Left renal cortex interstitium (tissue), 4 donors: ENCODE results near the gene MGAT5. TPM values are rescaled to one million over a fixed set of nuclear protein-coding genes. Genes with fewer than 3 reads are reported as not detected.

ENCODE experiments used
- DNase-seq, 4 donors: peaks; one replicate each; pipeline ENCODE4 v3.0.0-alpha.2; 2013; ENCODE audit warnings: low read depth in 4 of 4, low spot score in 2 of 4, missing footprints in 1 of 4
- polyA plus RNA-seq, 4 donors: library from polyadenylated mRNA; unstranded; fragments of 120-200 nt; gene quantifications; one replicate each; pipeline ENCODE4 v1.2.1, GENCODE V29; 2013; ENCODE audit not compliant: insufficient read length in 4 of 4

The MGAT5 gene
- polyA plus RNA-seq, 4 donors, result 42.8 to 48.9 (median 45.8) TPM

GRCh38 chr2:134253117-134253704, 661 bp upstream of the MGAT5 start:
- no peak for DNase-seq

DNA sequence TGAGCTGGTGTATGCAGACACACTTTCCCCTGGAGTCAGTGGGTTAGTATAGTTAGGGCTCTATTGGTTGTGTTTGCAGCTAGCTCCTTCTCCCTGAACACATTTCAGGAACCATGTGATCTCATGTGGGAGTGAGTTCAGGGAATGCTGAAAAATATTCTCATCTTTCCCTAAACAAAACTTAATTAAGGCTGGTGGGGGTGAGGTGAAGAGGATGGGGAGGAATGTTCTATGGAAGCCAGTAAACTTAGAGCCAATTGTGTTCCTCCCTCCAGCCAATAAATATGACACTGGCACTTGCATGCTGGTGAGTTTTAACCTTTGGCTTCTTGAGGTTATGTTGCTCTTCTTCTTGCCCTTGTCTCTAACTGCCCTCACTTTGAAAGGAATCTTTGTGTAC, 952 bp downstream of the MGAT5 start:
- DNase-seq, result no peak

GRCh38 chr2:134256956-134257355, 3.1 kb downstream of the MGAT5 start:
- no peak for DNase-seq

DNA sequence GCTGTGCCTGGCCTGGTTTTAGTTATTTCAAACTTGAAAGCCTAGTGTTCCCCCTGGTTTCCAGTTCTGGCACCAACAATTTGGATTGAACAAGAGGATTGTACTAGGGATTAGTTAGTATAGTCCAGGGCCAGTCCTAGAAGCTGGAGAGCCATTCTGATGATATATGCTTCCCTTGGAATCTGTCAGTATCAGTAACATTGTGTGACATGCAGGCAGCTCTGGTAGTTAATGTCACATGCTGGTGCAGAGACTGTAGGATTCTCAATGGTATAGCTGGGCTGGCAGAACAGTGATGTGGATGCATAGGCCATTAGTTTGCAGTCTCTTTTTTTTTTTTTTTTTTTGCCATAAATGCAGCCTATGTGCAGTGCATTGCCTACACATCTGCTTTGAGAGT, 3.6 kb downstream of the MGAT5 start:
- DNase-seq, result no peak

DNA sequence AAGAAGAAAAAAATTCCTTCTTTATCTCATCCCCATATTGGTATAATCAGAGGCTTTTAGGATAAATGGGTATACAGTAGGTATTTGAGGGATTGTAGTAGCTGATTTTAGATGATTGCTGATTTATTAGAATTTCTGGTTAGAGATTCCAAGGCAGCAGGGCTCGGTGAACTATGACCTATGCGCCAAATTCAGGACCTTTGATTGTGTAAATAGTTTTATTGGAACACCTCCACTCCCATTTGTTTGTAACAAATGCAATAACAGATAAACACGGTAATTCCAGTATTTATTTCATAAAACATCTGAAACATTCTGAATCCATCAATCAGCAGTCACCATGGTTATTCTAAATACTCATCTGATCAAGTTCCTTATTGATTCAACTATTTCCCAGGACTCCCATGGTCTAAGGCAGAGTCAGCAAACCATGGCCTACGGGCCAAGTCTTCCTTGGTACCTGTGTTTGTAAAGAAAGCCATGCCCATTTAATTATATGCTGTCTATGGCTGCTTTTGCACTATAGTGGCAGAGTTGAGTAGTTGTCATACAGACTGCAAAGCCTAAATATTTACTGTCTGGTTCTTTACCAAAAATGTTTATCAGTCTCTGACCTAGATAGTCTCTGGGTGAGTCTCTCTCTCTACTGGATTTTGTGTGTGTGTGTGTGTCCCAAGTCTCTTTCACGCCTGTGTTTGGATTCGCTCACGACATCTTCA, 4.3 kb downstream of the MGAT5 start:
- DNase-seq, result no peak

DNA sequence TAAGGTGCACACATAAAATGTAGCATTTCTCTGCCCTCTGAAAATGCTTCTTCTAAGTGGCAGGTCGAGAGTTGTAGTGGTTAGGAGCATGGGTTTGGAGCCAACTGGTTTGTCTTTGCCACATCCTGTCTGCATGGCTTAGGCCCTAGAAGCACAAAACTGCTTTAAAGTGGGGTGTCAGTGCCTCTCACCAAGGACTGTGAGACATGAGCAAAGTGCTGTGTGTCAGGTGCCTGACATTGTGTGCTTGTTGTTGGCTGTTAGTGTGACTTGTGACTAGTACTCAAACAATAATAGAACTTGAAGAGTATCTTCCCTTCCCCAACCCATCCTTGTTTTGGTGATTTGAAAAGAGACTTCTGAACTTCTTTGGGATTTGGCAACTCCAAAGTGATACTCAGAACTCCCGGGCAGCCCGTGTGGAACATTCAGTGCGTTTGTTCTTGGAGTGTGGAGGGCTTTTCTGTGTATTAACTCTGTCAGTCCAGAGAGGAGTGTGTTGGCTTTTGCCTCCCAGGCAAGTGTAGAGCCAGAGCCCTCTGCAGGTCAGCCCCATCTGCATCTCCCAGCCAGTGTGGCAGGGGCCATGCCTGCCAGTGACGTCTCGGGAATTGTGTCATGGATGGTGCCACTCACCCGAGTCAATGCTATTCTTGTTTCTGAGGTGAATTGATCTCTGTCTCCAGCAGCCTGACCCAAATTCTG, 5.0 kb downstream of the MGAT5 start:
- no peak for DNase-seq

DNA sequence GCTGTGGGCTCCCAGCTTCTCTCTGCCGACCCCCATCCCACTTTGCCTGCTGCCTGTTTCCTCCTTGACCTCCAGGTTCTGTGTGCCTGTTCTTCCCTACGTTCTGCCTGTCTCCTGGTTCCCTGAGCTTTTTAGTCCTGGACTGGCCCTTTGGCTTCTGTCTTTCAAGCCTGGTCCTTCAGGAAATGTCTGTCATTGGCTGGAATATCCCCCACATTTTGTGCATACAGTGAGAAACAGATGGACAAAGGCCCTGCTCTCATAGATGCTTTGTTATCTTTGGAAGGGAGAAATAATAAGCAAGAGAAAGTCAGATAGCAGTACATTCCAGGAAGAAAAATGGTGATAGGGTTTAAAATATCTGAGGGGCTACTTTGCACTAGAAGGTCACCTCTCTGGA, 5.7 kb downstream of the MGAT5 start:
- DNase-seq, result no peak

- no peak for DNase-seq
Measured at GRCh38 chr2:134259994-134260393, 6.1 kb downstream of the MGAT5 start.

DNA sequence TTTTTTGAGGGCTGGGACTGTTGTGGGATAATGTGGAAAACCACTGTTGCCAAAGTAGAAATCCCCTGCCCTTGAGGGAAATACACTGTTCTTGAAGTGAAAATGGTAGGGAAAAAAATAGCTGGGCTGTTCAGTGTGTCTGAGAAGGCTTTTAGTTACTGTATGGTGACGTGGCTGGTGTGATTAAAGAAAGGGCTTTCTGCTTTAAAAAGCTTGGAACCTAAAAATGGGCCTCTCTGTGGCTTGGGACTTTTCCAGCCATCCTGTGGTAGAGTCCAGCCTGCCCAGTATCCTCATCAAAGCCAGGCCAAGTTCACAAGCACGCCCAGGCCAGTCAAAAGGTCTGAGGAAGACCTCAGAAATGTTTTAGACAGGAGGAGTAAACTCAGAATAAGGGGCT, 6.8 kb downstream of the MGAT5 start:
- no peak for DNase-seq

DNA sequence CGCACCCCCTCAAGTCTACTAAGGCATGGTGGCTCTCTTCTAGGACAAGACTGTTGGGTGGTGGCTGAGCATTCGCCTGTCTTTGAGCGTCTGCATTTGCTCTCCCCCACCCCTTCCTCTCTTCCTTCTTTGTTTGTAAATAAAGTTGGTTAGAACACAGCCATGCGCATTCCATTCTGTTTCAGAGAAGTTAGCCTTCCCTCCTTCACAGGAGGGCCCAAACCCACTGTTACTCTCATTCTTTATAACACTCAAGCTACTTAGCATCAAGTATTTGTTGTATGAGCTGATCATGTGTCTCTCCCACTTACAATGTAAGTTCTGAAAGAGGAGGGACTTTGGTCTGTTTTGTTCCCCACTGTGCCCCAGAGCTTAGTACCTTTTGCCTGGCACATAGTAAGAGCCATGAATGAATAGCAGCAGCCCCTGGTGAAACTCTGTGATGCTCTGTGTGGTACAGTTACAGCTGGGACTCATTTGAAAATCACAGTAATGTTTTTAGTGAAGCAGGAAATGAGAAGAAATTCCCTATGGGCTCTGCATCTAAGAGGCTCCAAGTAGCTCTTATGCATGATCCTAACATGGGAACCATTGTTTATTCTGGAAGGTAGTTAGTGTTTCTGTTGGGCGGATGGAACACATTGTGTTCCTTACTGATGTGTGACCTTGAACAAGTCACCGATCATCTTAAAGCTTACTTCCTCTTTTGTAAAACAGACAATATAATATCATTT, 7.7 kb downstream of the MGAT5 start:
- no peak for DNase-seq

DNA sequence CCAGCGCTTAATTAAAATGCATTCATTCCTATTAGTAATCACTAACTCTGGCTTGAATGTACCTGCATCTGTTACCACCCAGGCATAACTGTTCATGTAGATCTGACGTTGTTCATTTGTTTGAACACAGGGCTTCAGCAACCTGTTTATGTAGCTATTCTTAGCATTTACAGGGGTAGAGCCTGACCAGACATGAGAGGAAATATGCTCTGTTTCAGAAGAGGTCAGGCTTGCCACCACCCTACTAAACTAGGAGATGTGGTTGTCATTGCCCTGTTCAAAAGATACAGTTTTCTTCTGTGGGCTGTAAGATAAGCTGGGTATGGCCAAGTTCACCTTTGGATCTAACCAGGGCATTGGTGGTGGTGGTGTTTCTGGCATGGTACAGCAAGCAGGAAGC, 8.8 kb downstream of the MGAT5 start:
- DNase-seq, result no peak

DNA sequence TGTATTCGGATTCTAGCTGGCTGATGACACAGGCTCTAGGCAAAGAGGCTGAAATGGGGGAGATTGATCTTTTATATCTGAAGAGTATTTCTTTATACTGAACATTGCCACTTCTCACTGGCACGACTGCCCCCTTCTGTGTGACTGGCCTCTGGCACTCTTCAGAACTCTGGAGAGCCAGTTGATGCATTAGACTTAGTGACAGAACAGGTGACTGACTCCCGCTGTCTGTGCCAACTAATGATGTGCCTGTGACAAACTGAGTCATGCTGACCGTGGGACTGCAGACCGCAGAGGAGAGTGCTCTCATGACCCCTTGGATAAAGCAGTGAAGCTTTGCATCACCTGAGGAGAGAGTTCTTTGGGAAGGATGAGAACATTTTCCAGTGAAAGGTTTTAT, 14.4 kb downstream of the MGAT5 start:
- no peak for DNase-seq

GRCh38 chr2:134269230-134269629, 15.4 kb downstream of the MGAT5 start:
- DNase-seq, result no peak

DNA sequence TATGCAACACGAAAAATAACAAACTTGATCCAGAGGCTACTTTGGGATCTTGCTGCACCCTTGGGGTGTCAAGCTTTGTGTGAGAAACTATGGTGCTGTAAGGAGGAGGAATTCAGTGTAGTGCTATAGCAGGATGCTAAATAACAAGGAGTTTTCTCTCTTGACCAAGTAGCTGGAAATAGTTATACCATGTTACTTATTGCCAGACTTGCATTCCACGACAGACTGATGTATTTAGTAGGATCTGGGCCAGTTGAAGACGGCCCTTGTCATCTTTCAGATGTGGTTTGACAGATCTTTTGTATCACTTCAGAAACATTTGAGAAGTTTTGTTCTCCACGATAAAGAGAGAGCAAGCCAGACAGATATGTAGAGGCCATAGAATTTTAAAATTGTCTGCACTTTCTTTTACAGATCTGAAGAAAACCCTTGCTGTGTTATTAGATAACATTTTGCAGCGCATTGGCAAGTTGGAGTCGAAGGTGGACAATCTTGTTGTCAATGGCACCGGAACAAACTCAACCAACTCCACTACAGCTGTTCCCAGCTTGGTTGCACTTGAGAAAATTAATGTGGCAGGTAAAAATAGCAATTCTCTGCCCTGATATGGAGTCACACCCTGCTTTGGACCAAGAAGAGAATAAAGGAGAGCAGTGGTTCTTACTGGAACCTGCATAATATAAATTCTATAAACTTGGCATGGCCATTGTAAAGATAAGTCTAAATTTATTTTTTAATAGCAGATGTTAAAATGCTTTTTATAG, 16.3 kb downstream of the MGAT5 start:
- DNase-seq, result no peak

DNA sequence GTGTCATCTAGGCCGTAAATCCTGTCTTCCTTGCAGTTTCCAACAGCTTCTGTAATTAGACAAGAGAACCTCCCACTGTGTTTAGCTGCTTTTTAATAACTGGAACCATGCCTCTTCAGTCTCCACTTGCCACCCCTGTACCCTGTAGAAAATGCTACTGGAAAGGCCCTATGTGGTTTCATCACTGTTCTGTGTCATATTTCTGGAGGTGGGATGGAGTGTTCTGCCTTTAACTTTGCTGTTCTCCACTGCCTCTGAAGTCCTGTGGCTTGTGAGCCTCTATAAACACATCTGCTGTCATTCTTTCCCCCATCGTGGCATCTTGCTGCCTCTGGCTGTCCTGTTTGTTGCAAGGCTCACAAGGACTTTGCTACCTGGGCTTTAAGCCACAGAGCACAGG, 17.9 kb downstream of the MGAT5 start:
- no peak for DNase-seq

DNA sequence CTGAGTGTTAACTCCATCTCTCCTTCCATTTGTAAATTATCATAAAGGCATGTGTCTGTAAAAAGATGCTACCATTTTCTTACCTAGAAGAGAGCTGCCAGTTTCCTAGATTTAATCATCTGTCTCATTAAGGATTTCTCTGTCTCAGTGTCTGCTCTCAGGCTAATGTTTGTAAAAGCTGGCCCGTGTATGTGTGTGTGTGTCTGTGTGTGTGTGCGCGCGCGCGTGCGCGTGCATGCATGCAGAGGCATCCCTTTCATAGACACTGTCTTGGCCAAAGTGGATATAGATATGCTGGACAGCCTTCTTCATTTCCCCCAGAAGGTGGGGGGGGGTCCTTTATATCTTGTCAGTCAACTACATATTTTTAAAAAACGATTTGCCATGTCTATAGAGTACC, 18.9 kb downstream of the MGAT5 start:
- no peak for DNase-seq

DNA sequence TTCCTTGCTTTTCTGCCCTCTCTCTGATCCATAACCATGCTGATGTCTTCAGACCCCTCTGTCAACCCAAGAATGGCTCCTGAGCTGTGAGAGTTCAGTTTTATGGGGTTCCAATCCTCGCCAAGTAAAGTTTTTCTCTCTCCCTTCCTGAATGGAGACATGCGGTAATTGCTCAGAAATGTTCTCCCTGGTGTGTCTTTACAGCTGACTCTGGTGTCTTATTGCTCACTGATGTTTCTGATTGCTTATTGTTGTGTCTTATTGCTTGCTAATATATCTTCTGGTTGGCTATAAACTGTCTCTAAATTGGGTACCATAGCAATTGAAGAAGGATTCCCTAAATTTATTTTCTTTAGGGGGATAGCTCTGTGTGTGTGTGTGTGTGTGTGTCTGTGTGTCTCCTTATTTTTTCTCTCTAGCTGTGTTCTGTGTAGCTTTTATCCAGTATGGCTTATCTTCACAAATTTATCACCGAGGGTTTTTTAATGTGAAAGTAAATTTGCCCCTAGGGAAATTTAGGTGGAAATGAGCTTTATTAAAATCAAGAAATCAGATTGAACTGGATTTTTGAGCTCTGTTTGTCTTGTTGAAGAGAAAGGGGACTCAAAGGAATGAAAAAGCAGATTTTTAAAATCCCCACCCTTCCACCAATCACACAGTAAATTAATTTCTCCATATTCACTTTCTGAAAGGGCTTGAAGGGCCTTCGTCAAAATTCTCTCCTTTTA, 19.5 kb downstream of the MGAT5 start:
- DNase-seq, result peak in 1 of 4 donors; percentile 46

GRCh38 chr2:134274121-134274520, 20.2 kb downstream of the MGAT5 start:
- DNase-seq, result no peak

DNA sequence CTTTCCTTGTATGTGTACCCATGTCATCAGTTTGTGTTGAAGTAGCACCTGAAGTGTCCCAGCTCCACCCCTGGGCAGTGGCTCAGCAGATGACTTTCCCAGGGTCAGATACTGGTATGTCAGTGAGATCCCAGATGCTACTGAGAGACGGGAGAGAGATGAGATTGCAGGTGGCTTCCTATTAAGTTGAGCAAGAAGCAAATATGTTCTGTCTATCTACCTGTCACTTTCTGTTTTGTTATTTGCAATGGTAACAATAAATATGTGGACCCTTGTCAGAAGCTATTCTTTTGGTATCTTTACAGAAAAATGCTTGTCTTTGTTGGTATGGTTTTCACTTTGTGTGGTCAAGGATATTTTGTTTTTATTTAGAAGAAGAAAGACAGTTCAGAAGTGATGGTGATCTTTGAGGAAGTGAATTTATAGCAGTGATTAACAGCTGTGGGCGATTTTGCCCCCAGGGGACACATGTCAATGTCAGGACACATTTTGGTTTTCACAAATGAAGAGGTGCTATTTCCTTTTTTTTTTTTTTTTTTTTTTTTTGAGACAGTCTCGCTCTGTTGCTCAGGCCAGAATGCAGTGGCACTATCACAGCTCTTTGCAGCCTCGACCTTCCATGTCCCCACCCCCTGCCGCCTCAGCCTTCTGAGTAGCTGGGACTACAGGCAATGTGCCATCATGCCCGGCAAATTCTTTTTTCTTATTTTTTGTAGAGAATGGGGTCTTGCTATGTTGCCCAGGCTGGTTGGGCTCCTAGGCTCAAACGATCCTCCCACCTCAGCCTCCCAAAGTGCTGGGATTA, 21.4 kb downstream of the MGAT5 start:
- DNase-seq, result no peak
